Colonic mucosa (tissue), 4 donors: ENCODE measurements around the gene ST3GAL3. TPM values are rescaled to one million over a fixed set of nuclear protein-coding genes. Genes with fewer than 3 reads are reported as not detected.

ENCODE experiments used
- DNase-seq: peaks from one replicate; pipeline ENCODE4 v3.0.0-alpha.2; 2020
- H3K27ac ChIP-seq: fragments of 200-600 bp; one replicate; pipeline ENCODE4 v1.8.0; 2021
- H3K27me3 ChIP-seq: fragments of 200-600 bp; one replicate; pipeline ENCODE4 v1.8.0; 2021
- H3K36me3 ChIP-seq: fragments of 200-600 bp; one replicate; pipeline ENCODE4 v1.8.0; 2021
- H3K4me1 ChIP-seq: fragments of 200-600 bp; one replicate; pipeline ENCODE4 v1.8.0; 2021; ENCODE audit warnings: mild to moderate bottlenecking
- H3K4me3 ChIP-seq: fragments of 200-600 bp; one replicate; pipeline ENCODE4 v1.8.0; 2021
- H3K9ac ChIP-seq, 2 donors: one replicate each; pipeline ENCODE4 v1.7.0; 2013; ENCODE audit warnings: control low read depth in 2 of 2, low read depth in 2 of 2, low read length in 2 of 2
- H3K9me3 ChIP-seq: fragments of 200-600 bp; one replicate; pipeline ENCODE4 v1.8.0; 2021
- intact Hi-C: fragments of 100-400 bp; cut with DNase I; formaldehyde crosslinking; loops from one replicate; pipeline ENCODE4 v1.14.1; 2022
- total RNA-seq, 2 donors: library from RNA; stranded (reverse); fragmentation: NEBNext Ultra II Directional in 1 of 2; extraction: Animal tissue kit (Norgen Biotek cat#: 25700) in 1 of 2; gene quantifications; one replicate each; pipeline ENCODE4 v1.2.1, GENCODE V29; 2021
- TF ChIP-seq, protein P1 (sequence below): fragments of 200-600 bp; IDR thresholded peaks from one replicate; pipeline ENCODE4 v1.8.0; 2022; ENCODE audit warnings: antibody characterized with exemption, mild to moderate bottlenecking
- donor health status: healthy.
- donor health status: DM: no; HTN: no; CAD: no.
- donor health status: DM: no; HTN: no; CAD: no.

ST3GAL3 gene
- total RNA-seq, 2 donors from 2014 or later: 5.1 to 6.0 TPM

DNA sequence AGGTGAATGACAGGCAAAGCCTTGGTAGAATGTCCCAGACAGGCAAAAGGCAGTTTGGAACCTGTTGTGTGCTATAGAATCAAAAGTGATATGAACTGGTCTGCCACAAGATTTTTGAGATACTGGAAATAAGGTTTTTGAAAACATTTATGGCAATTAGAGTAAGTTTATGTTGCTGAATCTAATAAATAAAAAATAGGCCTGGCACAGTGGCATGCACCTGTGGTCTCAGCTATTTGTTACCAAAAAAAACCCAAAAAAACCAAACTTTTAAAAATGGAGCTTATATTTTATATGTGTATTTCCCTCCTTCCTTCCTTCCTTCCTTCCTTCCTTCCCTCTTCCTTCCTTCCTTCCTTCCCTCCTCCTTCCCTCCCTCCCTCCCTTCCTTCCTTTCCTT is 149.8 kb downstream of the ST3GAL3 start:
- DNase-seq: no peak
- H3K4me3 ChIP-seq: no peak overlapping the region
- no peaks in the 10 kb centered on the region for H3K36me3 ChIP-seq
- H3K27me3 ChIP-seq: no peaks in the 10 kb centered on the region
- no peak overlapping the region for H3K27ac ChIP-seq
- no peak overlapping the region for H3K9ac ChIP-seq
- no peaks in the 10 kb centered on the region for H3K9me3 ChIP-seq
- peaks cover 5% of the 10 kb centered on the region for H3K4me1 ChIP-seq
- TF ChIP-seq, protein P1, sequence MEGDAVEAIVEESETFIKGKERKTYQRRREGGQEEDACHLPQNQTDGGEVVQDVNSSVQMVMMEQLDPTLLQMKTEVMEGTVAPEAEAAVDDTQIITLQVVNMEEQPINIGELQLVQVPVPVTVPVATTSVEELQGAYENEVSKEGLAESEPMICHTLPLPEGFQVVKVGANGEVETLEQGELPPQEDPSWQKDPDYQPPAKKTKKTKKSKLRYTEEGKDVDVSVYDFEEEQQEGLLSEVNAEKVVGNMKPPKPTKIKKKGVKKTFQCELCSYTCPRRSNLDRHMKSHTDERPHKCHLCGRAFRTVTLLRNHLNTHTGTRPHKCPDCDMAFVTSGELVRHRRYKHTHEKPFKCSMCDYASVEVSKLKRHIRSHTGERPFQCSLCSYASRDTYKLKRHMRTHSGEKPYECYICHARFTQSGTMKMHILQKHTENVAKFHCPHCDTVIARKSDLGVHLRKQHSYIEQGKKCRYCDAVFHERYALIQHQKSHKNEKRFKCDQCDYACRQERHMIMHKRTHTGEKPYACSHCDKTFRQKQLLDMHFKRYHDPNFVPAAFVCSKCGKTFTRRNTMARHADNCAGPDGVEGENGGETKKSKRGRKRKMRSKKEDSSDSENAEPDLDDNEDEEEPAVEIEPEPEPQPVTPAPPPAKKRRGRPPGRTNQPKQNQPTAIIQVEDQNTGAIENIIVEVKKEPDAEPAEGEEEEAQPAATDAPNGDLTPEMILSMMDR: no peak
- intact Hi-C loops: no loop called here

DNA sequence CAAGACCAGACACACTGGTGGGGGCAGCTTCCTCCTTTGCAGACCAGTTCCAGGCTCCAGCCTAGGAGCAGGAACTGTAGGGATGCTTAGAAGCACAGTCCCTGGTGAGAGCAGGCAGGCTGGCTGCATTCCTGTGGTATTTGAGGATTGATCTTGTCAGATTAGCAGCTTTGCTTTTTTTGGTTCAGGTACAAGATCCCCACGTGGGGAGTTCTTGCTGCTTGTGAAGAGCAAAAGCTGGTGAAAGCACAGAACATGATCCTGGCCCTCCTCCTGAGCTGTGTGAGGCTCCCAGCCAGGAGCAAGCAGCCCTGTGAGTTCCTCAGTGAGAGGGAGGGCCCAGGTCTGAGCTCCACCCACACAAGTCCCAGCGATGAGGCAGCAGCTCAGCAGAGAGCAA is 151.0 kb downstream of the ST3GAL3 start:
- no peaks in the 10 kb centered on the region for H3K27me3 ChIP-seq
- peaks cover 5% of the 10 kb centered on the region for H3K4me1 ChIP-seq
- DNase-seq: no peak
- H3K27ac ChIP-seq: no peak overlapping the region
- TF ChIP-seq, protein P1: no peak
- no peaks in the 10 kb centered on the region for H3K36me3 ChIP-seq
- no peak overlapping the region for H3K9ac ChIP-seq
- no peaks in the 10 kb centered on the region for H3K9me3 ChIP-seq
- intact Hi-C loops: no loop called here
- no peak overlapping the region for H3K4me3 ChIP-seq

DNA sequence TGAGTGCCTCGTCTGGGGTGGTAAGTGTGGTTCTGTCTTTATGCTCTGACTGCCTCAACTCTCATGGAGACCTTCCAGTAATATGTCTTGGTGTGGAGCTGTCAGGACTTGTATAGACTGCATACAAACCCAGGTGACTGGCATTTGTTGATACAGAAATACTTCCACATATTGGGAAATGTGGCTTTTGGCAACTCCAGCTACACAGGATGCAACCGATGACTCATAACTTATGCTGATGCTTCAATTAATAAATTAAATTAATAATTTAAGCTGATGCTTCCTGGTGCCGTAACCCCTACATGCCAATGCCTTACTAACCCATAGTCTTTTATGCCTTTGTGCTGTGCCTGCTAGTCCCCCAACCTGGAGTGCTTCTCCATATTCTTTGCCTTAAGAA is 154.0 kb downstream of the ST3GAL3 start:
- H3K9me3 ChIP-seq: no peaks in the 10 kb centered on the region
- TF ChIP-seq, protein P1: no peak
- no peaks in the 10 kb centered on the region for H3K4me1 ChIP-seq
- no peak for DNase-seq
- no peaks in the 10 kb centered on the region for H3K27me3 ChIP-seq
- intact Hi-C loops: no loop called here
- no peak overlapping the region for H3K9ac ChIP-seq
- H3K27ac ChIP-seq: no peak overlapping the region
- no peaks in the 10 kb centered on the region for H3K36me3 ChIP-seq
- no peak overlapping the region for H3K4me3 ChIP-seq

DNA sequence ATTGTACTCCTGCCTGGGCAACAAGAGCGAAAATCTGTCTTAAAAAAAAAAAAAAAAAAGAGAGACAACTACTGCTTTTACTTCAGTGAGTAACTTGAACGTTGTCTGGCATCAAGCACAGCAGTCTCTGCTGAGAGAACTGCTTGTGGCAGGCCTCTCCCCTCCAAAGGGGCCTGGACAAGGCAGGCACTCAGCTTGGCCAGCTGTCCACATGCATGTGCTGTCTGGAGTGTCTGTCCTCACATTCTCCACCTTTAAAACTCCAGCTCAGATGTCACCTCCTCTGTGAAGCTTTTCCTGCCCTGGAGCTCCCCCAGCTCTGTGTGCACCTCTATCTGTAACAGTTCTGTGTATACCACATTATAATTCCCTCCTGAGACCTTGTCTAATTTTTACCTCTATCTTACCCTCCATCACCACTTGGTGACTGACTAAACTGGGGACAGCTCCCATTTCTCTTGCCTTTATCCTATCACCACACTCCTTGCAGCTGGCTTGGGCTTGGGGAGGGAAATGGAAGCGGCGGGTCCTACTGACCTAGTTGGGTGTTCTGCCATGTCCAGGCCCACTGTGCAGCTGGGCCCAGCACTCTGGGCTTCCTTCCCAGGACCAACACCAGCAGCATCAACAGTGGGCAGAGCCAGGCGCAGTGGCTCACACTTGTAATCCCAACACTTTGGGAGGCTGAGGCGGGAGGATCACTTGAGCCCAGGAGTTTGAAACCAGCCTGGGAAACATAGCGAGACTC is 154.8 kb downstream of the ST3GAL3 start:
- no peak for DNase-seq
- no peaks in the 10 kb centered on the region for H3K9me3 ChIP-seq
- H3K27me3 ChIP-seq: no peaks in the 10 kb centered on the region
- H3K36me3 ChIP-seq: no peaks in the 10 kb centered on the region
- no peak overlapping the region for H3K27ac ChIP-seq
- H3K4me3 ChIP-seq: no peak overlapping the region
- TF ChIP-seq, protein P1: no peak
- intact Hi-C loops: no loop called here
- H3K9ac ChIP-seq: no peak overlapping the region
- no peaks in the 10 kb centered on the region for H3K4me1 ChIP-seq

DNA sequence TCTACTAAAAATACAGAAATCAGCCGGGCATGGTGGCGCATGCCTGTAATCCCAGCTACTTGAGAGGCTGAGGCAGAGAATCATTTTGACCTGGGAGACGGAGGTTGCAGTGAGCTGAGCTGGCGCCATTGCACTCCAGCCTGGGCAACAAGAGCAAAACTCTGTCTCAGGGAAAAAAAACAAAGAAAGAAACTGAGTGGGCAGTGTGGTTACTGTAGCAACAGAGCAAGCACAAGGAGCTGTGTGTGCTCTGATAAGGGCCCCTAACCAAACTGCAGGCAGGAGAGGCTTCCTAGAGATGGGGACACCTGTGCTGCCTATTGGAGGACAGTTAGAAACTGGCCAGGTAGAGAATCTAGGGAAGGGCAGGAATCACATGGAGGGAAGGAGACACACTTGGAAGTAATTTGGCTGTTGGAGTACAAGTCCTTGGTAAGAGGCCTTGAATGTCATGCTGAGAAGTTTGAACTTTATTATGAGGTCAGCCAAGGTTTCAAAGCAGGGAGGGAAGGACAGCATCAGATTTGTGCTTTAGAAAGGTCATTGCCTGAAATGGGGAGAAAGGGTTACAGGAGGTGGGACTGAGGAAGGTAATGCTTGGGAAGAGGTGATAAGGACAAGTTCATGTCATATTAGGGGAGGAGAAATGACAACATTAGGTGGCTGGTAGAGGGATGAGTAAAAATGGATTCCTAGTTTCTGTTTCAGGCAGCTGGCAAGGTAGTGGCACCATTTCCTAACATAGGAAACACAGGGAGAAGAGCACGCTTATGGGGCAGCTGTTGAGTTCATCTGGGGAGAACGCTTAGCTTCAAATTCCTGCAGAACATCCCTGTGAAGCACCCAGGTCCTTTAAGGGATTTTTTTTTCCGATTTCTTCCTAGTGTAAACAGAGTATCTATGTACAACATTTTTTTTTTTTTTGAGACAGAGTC is 157.0 kb downstream of the ST3GAL3 start:
- DNase-seq: no peak
- intact Hi-C loops: no loop called here
- no peak overlapping the region for H3K27ac ChIP-seq
- H3K36me3 ChIP-seq: no peaks in the 10 kb centered on the region
- no peaks in the 10 kb centered on the region for H3K4me1 ChIP-seq
- TF ChIP-seq, protein P1: no peak
- H3K4me3 ChIP-seq: no peak overlapping the region
- no peaks in the 10 kb centered on the region for H3K27me3 ChIP-seq
- H3K9me3 ChIP-seq: no peaks in the 10 kb centered on the region
- H3K9ac ChIP-seq: no peak overlapping the region
